Nephron (organoid): ENCODE measurements around the gene ARG1.

Experiments used
- H3K27ac Mint-ChIP-seq, 3 experiments: 2 replicates each; pipeline ENCODE4 v1.8.0; 2020; ENCODE audit warnings: mixed read lengths in 3 of 3, mild to moderate bottlenecking in 2 of 3, moderate library complexity in 1 of 3
- H3K27me3 Mint-ChIP-seq: 2 replicates; pipeline ENCODE4 v1.8.0; 2021; ENCODE audit warnings: low read depth, mild to moderate bottlenecking, moderate library complexity, mixed read lengths
- H3K36me3 Mint-ChIP-seq: 2 replicates; pipeline ENCODE4 v1.8.0; 2020; ENCODE audit warnings: low read depth, mixed read lengths
- H3K4me1 Mint-ChIP-seq: 2 replicates; pipeline ENCODE4 v1.8.0; 2020; ENCODE audit warnings: mixed read lengths
- H3K4me3 Mint-ChIP-seq, 3 experiments: 2 replicates each; pipeline ENCODE4 v1.8.0; 2020; ENCODE audit warnings: mild to moderate bottlenecking in 3 of 3, mixed read lengths in 3 of 3, moderate library complexity in 2 of 3
- H3K9me3 Mint-ChIP-seq: 2 replicates; pipeline ENCODE4 v1.8.0; 2020; ENCODE audit warnings: mixed read lengths
- TF ChIP-seq, protein P1 (sequence below), 3 experiments: fragments of 200-600 bp; sonication (generic); IDR thresholded peaks; one replicate each; pipeline ENCODE4 v1.5.0; 2021; ENCODE audit warnings: antibody characterized with exemption in 3 of 3; ENCODE audit not compliant: unreplicated experiment in 3 of 3

Gene ARG1

DNA sequence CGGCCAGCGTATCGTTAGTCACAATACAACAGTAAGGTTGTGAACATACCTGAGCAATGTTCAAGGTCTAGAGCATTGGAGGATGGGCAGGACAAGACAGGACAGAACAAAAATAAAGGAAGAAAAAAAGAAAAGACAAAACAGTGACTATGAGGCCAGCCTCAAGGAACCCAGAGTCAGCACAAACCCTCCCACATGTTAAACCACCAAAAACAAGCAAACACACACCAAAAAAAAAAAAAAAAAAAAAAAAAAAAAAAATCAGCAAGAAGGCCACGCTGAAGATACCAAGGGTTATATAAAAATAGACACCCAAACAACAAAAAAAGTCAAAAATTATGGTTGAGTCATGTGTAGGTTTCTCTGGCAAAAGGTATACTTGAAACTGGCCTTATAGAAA lies 42.2 kb downstream of the ARG1 start:
- no peak overlapping the region for H3K4me3 Mint-ChIP-seq
- TF ChIP-seq, protein P1, sequence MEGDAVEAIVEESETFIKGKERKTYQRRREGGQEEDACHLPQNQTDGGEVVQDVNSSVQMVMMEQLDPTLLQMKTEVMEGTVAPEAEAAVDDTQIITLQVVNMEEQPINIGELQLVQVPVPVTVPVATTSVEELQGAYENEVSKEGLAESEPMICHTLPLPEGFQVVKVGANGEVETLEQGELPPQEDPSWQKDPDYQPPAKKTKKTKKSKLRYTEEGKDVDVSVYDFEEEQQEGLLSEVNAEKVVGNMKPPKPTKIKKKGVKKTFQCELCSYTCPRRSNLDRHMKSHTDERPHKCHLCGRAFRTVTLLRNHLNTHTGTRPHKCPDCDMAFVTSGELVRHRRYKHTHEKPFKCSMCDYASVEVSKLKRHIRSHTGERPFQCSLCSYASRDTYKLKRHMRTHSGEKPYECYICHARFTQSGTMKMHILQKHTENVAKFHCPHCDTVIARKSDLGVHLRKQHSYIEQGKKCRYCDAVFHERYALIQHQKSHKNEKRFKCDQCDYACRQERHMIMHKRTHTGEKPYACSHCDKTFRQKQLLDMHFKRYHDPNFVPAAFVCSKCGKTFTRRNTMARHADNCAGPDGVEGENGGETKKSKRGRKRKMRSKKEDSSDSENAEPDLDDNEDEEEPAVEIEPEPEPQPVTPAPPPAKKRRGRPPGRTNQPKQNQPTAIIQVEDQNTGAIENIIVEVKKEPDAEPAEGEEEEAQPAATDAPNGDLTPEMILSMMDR (IDR thresholded peaks at IDR 0.05; ENCODE audit: unreplicated experiment in 3 of 3) = no peak
- no peaks in the 10 kb centered on the region for H3K9me3 Mint-ChIP-seq
- H3K27me3 Mint-ChIP-seq = no peaks in the 10 kb centered on the region
- no peaks in the 10 kb centered on the region for H3K4me1 Mint-ChIP-seq
- peaks cover 43% of the 10 kb centered on the region for H3K36me3 Mint-ChIP-seq
- no peak overlapping the region for H3K27ac Mint-ChIP-seq

DNA sequence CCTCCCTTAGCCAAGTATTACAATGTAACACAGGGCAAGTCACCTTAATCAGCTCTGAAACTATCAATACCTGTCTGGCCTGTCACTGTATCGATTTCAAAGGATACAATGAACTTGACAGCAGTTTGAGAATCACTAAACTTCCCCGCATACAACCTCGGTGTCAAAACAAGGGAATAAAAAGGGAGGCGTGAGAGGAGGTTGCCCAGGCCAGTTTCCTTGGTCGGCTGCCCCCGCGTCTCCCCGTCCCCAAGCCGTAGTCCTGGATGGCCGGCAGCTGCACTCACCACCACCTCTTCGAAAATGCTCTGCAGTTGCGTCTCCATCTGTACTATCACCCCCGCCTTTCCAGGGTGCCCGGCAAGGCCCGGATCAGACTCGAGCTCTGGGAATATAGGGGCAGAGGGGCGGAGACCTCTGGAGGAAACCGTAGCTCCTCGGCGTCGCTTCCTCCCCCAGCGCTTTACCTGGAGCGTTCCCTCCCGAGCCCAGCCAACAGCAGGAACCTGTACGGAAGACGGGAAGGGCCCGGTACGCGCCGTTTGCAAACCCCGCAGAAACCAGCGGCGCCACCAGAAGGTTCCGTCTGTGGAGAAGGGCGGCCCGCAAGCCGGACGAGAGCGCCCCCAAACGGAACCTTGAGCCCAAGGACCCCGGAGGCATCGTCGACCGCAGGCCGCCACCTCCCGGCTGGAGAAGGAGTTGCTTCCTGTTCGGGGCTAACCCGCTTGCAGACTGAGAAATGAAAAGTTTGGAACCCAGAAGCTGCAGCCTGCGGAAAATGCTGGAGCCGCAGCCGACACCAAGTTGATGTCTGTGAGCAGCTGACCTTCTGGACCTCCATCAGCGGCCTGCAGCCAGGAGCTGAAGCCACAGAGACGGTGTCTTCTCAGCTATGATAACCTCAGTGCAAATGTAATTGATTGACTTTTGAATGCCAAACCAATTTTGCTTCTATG lies 55.0 kb downstream of the ARG1 start, which contains the start of gene MED23:
Gene MED23, minus strand, starts transcription at position 519 of the 959 bp plus-strand sequence. Its CDS starts 193 bp downstream, at position 326.
- Mint-ChIP-seq H3K36me3 (peaks cover 15% of the 10 kb centered on the region), H3K27ac (peak within 1 kb of the TSS; percentile 86 to 95 (median 94)), H3K27me3 (no peaks in the 10 kb centered on the region), H3K4me3 (peak within 1 kb of the TSS; percentile 97 to 99 (median 99)), H3K4me1 (peaks cover 19% of the 10 kb centered on the region), H3K9me3 (no peaks in the 10 kb centered on the region)
- TF ChIP-seq, protein P1 (IDR thresholded peaks at IDR 0.05; ENCODE audit: unreplicated experiment in 3 of 3) = peak; percentile 87 to 99 (median 91)

DNA sequence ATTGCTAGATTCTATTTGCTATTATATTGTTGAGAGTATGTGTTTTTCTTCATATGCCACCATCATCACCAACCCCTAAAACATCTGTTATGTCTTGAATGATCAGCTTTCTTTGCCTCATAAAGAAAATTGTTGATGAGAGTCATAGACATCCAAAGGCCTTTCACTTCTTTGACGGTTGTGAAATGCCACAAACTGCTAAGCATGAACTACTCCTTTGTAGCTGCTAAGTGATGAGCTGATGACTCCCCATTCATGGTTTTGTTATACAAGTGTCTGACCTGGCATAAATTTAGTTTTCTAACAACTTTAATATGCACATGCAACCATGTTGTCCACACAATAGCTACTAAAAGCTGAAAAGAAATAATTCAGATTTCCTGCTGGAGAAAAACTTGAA lies 55.7 kb downstream of the ARG1 start:
- Mint-ChIP-seq H3K27ac (peak overlapping the region; percentile 86 to 95 (median 94)), H3K4me3 (peak overlapping the region; percentile 97 to 99 (median 99))

DNA sequence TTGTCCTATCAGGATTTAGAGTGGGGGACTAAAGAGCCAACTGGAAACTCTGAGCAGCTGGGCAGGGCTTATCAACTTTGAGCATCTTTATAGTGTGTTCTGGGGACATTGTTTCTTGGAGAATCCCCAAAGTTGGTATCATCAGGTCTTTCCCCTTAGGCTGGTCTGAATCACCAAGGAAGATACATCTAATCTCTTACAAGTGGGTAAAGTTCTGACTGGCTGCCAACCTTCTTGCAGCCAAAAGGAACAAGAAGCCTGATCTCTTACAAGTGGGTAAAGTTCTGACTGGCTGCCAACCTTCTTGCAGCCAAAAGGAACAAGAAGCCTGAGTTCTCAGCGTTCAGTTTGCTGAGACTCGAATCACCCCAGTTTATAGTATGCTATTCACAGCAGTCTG lies 56.6 kb downstream of the ARG1 start:
- Mint-ChIP-seq H3K9me3 (no peaks in the 10 kb centered on the region), H3K4me1 (peaks cover 19% of the 10 kb centered on the region), H3K36me3 (peaks cover 5% of the 10 kb centered on the region), H3K27me3 (no peaks in the 10 kb centered on the region), H3K27ac (no peak overlapping the region), H3K4me3 (peak overlapping the region in 2 of 3 experiments; percentile 13 to 24)
- TF ChIP-seq, protein P1 (IDR thresholded peaks at IDR 0.05; ENCODE audit: unreplicated experiment in 3 of 3) = no peak

More for the DNA sequence above, 55.7 kb downstream of the ARG1 start:
- TF ChIP-seq, protein P1 (IDR thresholded peaks at IDR 0.05; ENCODE audit: unreplicated experiment in 3 of 3) = no peak
- Mint-ChIP-seq H3K4me1 (peaks cover 19% of the 10 kb centered on the region), H3K9me3 (no peaks in the 10 kb centered on the region), H3K27me3 (no peaks in the 10 kb centered on the region), H3K36me3 (peaks cover 8% of the 10 kb centered on the region)

DNA sequence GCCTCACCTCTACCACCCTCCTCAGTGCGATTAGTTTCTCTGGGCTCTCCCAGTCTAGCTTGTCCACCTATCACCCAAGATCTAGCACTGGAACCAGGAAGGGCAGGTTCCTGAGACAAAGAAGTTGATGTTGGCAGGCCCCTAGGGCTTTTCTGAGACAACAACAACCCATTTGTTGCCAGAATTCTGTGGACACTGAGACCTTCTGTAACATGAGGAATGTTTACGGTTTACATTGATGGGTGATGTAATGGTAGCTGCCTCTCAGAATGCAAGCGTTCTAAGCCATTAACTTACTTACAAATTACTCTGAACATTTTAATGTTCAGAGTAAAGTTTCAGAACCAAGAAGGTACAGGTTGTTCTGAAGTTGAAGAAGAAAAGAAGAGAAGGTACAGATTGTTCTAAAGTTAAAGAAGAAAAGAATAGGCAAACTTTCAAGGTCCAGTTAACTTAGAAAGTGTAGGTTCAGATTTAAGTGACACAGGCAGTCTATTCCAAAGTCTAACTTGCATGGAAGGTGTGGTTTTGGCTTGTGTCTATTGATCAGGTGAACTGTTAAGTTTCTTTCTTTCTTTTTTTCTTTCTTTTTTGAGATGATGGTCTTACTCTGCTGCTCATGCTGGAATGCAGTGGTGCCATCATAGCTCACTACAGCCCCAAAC lies 58.7 kb downstream of the ARG1 start:
- Mint-ChIP-seq H3K4me1 (peaks cover 18% of the 10 kb centered on the region), H3K9me3 (no peaks in the 10 kb centered on the region), H3K27me3 (no peaks in the 10 kb centered on the region), H3K36me3 (no peaks in the 10 kb centered on the region), H3K4me3 (no peak overlapping the region), H3K27ac (peak overlapping the region in 1 of 3 experiments; percentile 19)
- TF ChIP-seq, protein P1 (IDR thresholded peaks at IDR 0.05; ENCODE audit: unreplicated experiment in 3 of 3) = no peak
